ENCODE data around the gene ATL1. TPM values are rescaled to one million over a fixed set of nuclear protein-coding genes. Genes with fewer than 3 reads are reported as not detected.

ATL1 gene
- total RNA-seq, 2 donors from 2014 or later = 12.0 to 12.6 TPM

DNA sequence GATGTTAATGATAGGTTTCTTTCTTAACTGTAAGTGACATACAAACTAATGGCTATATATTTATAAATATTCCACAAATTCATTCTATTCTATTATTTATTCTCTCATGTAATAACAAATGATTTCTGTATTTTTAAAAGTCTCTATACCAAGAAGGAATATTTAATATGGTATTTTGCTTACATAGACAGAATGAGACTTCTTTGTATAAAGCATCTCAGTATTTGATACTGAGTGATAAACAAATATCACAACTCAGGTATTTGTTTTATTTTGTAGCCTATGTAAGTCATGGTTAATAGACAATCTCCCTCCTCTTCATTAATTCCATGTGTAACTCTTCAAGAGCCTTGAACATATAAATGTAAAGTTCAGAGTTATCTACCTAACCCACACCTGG lies 18.0 kb downstream of the ATL1 start:
- intact Hi-C loops (cut with DNase I, micrococcal nuclease) = no loop called here
- ATAC-seq (no peak), DNase-seq (no peak)

GRCh38 chr14:50578433-50578832 lies 18.5 kb downstream of the ATL1 start:
- ATAC-seq (no peak), DNase-seq (no peak)
- intact Hi-C loops (cut with DNase I, micrococcal nuclease) = no loop called here

DNA sequence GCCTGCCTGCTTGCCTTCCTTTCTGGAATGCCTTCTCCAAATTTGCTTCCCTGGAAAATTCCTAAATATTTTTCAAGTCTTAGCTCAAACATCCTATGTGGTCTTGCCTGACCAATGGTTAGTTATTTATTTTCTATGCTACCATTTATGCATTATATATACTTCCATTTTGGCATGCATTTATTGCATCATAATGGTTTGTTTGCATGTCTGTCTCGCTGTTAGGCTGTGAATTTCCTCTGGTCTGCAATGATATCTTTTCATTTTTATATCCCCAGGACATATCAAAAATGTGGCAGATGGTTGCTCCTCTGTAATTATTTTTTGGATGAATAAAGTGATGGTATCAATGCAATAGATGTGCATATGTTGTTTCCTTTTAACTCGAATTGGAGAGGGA lies 30.5 kb downstream of the ATL1 start:
- intact Hi-C loops (cut with DNase I, micrococcal nuclease) = no loop called here
- DNase-seq (no peak), ATAC-seq (no peak)

DNA sequence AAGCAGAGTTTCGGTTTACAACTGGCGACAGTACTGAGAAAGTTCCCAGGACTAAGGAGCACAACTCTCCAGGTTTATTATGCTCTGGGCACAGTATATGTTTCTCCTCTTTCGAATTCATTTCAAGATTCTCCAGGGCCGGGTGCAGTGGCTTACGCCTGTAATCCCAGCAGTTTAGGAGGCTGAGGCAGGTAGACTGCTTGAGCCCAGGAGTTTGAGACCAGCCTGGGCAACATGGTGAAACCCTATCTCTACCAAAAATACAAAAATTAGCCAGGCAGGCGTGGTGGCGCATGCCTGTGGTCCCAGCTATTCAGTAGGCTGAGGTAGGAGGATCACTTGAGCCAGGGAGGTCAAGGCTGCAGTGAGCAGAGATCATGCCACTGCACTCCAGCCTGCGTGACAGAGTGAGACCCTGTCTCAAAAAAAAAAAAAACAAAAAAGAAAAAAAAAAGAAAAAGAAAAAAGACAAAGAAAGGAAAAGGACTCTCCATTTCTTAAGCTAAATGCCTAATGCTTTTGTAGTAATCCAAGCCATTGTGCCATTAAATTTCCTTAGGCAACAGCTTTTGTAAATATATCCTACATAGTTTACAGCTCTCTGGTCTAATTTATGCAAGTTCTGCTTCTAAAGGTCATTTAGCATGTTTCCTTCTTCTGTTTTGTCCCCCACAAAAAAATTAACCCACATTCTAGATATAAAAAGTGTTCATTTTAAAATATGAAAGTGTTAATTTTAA lies 34.8 kb downstream of the ATL1 start:
- no peak for ATAC-seq
- intact Hi-C loops (cut with DNase I, micrococcal nuclease) = no loop called here

DNA sequence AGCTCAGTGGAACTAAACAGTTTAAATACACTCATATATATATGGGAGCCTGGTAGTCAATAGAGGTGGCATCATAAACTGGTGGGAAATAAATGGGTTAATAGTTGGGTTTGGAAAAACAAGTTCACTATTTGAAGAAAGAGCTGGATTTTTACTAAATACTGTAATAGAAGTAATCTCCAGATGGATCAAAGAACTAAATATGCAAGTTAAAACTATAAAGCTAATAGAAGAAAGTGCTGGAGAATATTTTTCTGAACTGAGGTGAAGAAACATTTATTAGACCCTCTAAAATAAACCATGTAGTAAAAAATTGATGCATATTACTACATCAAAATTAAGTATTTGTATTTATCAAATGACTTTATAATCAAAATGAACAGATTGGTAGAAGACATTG lies 38.8 kb downstream of the ATL1 start:
- intact Hi-C loops (cut with DNase I, micrococcal nuclease) = no loop called here
- DNase-seq (no peak), ATAC-seq (no peak)

More for the DNA sequence above, 34.8 kb downstream of the ATL1 start:
- DNase-seq = no peak

DNA sequence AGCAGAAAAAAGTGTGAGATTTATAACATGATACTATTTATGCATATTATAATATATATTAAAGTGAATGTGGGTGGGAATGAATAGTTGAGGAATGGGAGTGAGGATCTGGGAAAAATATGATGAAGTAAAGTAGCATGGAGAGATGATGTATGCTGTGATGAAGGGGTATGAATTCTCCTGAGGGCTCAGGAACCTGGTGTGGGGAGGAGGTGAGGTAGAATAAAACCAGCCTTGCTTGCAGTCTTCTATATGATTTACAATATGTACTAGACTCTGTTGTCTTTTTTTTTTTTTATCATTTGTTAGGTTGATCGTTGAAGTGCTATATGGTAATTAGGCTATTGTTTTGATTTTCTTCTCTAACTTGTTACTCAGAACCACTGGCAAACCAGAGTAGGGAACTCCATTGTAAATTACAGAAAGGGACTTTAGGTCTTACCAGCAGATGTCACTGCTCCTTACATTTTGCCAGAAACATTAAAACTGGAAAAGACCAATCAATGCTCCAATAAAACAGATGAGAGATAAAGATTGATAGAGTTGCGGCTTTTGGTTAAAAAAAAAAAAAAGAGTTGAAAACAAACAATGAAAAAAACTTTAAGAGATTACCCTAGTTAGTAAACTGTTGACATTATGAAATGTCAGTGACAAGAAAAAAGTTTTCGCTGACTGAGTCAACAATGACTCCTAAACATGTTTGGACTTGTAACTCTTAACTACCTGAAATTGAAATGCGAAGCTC lies 39.9 kb downstream of the ATL1 start:
- ATAC-seq (peak; percentile 70), DNase-seq (no peak)
- intact Hi-C loops (cut with DNase I, micrococcal nuclease) = no loop called here

DNA sequence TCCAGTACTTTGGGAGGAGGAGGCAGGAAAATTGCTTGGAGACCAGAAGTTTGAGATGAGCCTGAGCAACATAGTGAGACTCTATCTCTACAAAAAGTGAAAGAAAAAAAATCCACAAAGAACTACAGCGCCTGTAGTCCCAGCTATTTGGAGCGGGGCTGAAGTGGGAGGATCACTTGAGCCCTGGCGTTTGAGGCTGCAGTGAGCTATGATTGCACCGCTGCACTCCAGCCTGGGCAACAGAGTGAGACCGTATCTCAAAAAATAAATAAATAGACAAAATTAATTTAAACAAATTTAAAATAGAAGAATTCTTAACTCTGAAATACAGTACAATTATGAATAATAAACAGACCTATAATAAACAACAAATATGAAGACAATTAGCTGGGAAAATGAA lies 40.9 kb downstream of the ATL1 start:
- DNase-seq = no peak
- no peak for ATAC-seq
- intact Hi-C loops (cut with DNase I, micrococcal nuclease) = no loop called here

GRCh38 chr14:50601394-50601793 lies 41.4 kb downstream of the ATL1 start:
- ATAC-seq (no peak), DNase-seq (no peak)
- intact Hi-C loops (cut with DNase I, micrococcal nuclease) = no loop called here

GRCh38 chr14:50602035-50602434 lies 42.1 kb downstream of the ATL1 start:
- intact Hi-C loops (cut with DNase I, micrococcal nuclease) = no loop called here
- no peak for DNase-seq
- no peak for ATAC-seq

DNA sequence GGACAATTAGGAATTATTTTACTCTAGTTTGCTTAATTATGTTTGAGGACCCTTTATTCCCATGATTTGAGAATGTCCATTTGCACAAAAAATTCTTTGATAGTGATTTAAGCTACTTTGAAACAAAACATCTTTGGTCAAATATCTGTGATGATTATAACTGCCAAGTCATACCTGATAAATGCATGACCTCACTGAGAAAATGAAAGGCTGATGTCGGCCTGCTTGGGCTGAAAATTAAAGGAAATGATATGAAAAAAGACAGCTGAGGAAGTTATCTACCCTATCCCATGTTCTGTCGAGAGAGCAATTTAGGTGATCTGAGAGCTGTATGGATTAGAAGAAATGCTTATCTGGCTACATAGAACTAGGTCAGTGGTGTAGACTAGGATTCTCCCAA lies 43.6 kb downstream of the ATL1 start:
- intact Hi-C loops (cut with DNase I, micrococcal nuclease) = no loop called here
- DNase-seq (no peak), ATAC-seq (no peak)

DNA sequence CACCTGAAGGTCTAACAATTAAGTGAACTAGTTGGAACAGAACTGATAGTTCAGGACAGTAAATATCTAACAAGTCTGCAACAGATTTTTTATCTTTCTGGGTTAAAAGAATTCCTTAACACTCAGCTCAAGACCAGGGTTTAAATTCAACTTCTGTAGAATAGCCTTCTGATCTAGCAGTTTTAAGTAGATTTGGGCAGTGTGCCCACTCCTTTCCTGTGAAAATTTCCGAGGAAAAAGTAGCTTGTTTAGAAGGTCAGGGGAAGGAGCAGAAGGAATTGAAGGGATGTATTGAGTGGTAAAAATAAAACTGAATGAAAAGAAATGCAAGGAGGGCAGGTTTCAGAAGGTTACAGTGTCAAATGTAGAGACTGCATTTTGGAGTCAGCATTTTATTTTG lies 45.8 kb downstream of the ATL1 start:
- DNase-seq (no peak), ATAC-seq (no peak)
- intact Hi-C loops (cut with DNase I, micrococcal nuclease) = no loop called here

- ATAC-seq (no peak), DNase-seq (no peak)
- intact Hi-C loops (cut with DNase I, micrococcal nuclease) = no loop called here
Observed at GRCh38 chr14:50606468-50606867, 46.5 kb downstream of the ATL1 start.

- ATAC-seq (no peak), DNase-seq (no peak)
- intact Hi-C loops (cut with DNase I, micrococcal nuclease) = no loop called here
Observed at GRCh38 chr14:50607181-50607580, 47.2 kb downstream of the ATL1 start.

GRCh38 chr14:50607761-50608160 lies 47.8 kb downstream of the ATL1 start:
- no peak for DNase-seq
- no peak for ATAC-seq
- intact Hi-C loops (cut with DNase I, micrococcal nuclease) = no loop called here

DNA sequence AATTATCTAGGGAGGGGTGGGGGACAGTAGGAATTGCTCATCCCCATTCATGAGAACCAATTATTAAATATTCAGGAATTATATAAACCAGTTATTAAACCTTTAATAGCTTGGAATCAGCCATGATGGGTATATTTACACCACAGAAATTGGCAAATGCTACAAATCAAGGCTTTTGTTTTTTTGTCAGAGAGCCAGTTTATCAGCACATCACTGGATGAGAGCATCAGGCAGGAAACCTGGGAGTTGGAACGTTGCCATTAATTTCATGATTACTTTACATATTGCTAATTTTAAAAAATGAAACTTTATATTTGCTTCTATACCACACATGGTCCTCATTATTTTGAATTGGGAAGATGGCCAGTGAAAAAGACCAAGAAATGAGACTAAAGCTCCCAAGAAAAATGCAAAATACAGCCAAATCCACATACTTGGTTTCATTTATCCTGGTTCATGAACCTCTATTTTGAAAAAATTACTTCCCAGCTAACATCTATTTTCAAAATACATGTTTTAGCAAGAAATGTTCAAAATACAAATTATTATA lies 48.4 kb downstream of the ATL1 start:
- no peak for DNase-seq
- intact Hi-C loops (cut with DNase I, micrococcal nuclease) = no loop called here
- no peak for ATAC-seq

- ATAC-seq (no peak), DNase-seq (no peak)
- intact Hi-C loops (cut with DNase I, micrococcal nuclease) = no loop called here
Observed at GRCh38 chr14:50610465-50610864, 50.5 kb downstream of the ATL1 start.

GRCh38 chr14:50612806-50613205 lies 52.9 kb downstream of the ATL1 start:
- DNase-seq = no peak
- intact Hi-C loops (cut with DNase I, micrococcal nuclease) = no loop called here
- ATAC-seq = no peak

GRCh38 chr14:50615056-50615455 lies 55.1 kb downstream of the ATL1 start:
- ATAC-seq = no peak

GRCh38 chr14:50615552-50615951 lies 55.6 kb downstream of the ATL1 start:
- intact Hi-C loops (cut with DNase I, micrococcal nuclease) = no loop called here
- DNase-seq (no peak), ATAC-seq (no peak)

More at GRCh38 chr14:50615056-50615455, 55.1 kb downstream of the ATL1 start:
- DNase-seq = no peak
- intact Hi-C loops (cut with DNase I, micrococcal nuclease) = no loop called here

DNA sequence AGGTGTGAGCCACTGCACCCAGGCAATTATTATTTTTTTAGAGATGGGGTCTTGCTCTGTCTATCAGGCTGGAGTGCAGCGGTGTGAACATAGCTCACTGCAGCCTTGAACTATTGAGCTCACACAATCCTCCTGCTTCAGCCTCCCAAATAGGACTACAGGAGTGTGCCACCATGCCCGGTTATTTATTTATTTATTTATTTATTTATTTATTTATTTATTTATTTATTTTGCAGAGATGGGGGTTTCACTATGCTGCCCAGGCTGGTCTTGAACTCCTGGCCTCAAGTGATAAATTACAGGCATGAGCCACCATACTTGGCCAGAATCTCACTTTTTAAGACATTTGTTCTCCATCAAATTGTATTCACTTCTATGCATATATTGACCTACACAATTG lies 56.3 kb downstream of the ATL1 start:
- DNase-seq = no peak
- no peak for ATAC-seq
- intact Hi-C loops (cut with DNase I, micrococcal nuclease) = no loop called here
